CD4-positive, alpha-beta T cell treated with Interleukin-6 for 4 hours (primary cell): ENCODE results near the gene NODAL.
A peak's percentile ranks its signal among the peaks of the same experiment; 100 is the strongest.

ENCODE experiments used
- DNase-seq: peaks from one replicate; pipeline ENCODE4 v3.0.0-alpha.2; 2020; ENCODE audit warnings: mixed read lengths

NODAL gene

GRCh38 chr10:70432561-70433263 is 8.8 kb downstream of the NODAL start:
- no peak for DNase-seq

GRCh38 chr10:70432101-70432500 is 9.4 kb downstream of the NODAL start:
- no peak for DNase-seq

GRCh38 chr10:70430493-70431445 is 10.7 kb downstream of the NODAL start:
- no peak for DNase-seq

GRCh38 chr10:70426823-70427222 is 14.7 kb downstream of the NODAL start:
- DNase-seq = no peak

GRCh38 chr10:70425096-70425495 is 16.4 kb downstream of the NODAL start:
- no peak for DNase-seq

- DNase-seq = no peak
Observed at GRCh38 chr10:70424320-70424719, 17.2 kb downstream of the NODAL start.

- no peak for DNase-seq
Observed at GRCh38 chr10:70418713-70419112, 22.8 kb downstream of the NODAL start.

GRCh38 chr10:70418229-70418628 is 23.3 kb downstream of the NODAL start:
- DNase-seq = no peak

GRCh38 chr10:70417568-70417967 is 23.9 kb downstream of the NODAL start:
- DNase-seq = no peak

GRCh38 chr10:70412356-70412755 is 29.1 kb downstream of the NODAL start:
- no peak for DNase-seq

- DNase-seq = no peak
Observed at GRCh38 chr10:70410608-70411007, 30.9 kb downstream of the NODAL start.

- DNase-seq = no peak
Observed at GRCh38 chr10:70409772-70410171, 31.7 kb downstream of the NODAL start.

GRCh38 chr10:70405037-70405824 is 36.2 kb downstream of the NODAL start:
- peak; percentile 41 for DNase-seq

- DNase-seq = no peak
Observed at GRCh38 chr10:70404787-70405036, 36.8 kb downstream of the NODAL start.

GRCh38 chr10:70404036-70404786 is 37.3 kb downstream of the NODAL start, which contains the start of gene EIF4EBP2:
Gene EIF4EBP2 (plus strand): TSS chr10:70404145. CDS start chr10:70404402, 257 bp downstream.
- DNase-seq = peak; percentile 98

GRCh38 chr10:70403483-70404035 is 37.9 kb downstream of the NODAL start:
- DNase-seq = no peak

GRCh38 chr10:70399177-70399576 is 42.3 kb downstream of the NODAL start:
- no peak for DNase-seq

- no peak for DNase-seq
Observed at GRCh38 chr10:70396140-70396539, 45.3 kb downstream of the NODAL start.

GRCh38 chr10:70391654-70392053 is 49.8 kb downstream of the NODAL start:
- DNase-seq = no peak
